Measurements from ENCODE around the gene PAAF1. TPM values are rescaled to one million over a fixed set of nuclear protein-coding genes. Genes with fewer than 3 reads are reported as not detected.
"Not testable (repeated sequence)": the region's sequence is repeated elsewhere in the genome, so short reads cannot be mapped to it uniquely, and the experiment has no call there.

PAAF1 gene
- polyA plus RNA-seq, 1 experiment, result 12.2 TPM

- TF ChIP-seq CTCF (IDR thresholded peaks at IDR 0.05; ENCODE audit: insufficient read depth, low read depth, low read length), result no peak
- peaks cover 3% of the 10 kb centered on the region for H3K36me3 ChIP-seq (ENCODE audit: control insufficient read depth, insufficient read depth, low read length)
- no peak overlapping the region for H3K4me3 ChIP-seq (ENCODE audit: low read depth, low read length)
- CTCF ChIA-PET, result no interaction called here
- no peak for DNase-seq (ENCODE audit: low read depth)
- POLR2A ChIA-PET, result no interaction called here
- H3K27me3 ChIP-seq (ENCODE audit: control insufficient read depth, insufficient read depth, low read length), result no peaks in the 10 kb centered on the region
These were observed 6.5 kb upstream of the PAAF1 start for GRCh38 chr11:73870261-73870660.

GRCh38 chr11:73872749-73873357, 3.9 kb upstream of the PAAF1 start:
- ChIA-PET CTCF (no interaction called here), POLR2A (interaction anchor here (0.7 kb wide), 1 partner anchor 74 kb away, joined by 3 read pairs; no protein-coding TSS in a partner anchor)
- Histone ChIP-seq H3K36me3 (ENCODE audit: control insufficient read depth, insufficient read depth, low read length) (peaks cover 3% of the 10 kb centered on the region), H3K4me3 (ENCODE audit: low read depth, low read length) (no peak overlapping the region), H3K27me3 (ENCODE audit: control insufficient read depth, insufficient read depth, low read length) (no peaks in the 10 kb centered on the region)
- DNase-seq (ENCODE audit: low read depth), result no peak
- no peak for TF ChIP-seq CTCF (IDR thresholded peaks at IDR 0.05; ENCODE audit: insufficient read depth, low read depth, low read length)

- Histone ChIP-seq H3K27me3 (ENCODE audit: control insufficient read depth, insufficient read depth, low read length) (no peaks in the 10 kb centered on the region), H3K36me3 (ENCODE audit: control insufficient read depth, insufficient read depth, low read length) (peaks cover 3% of the 10 kb centered on the region), H3K4me3 (ENCODE audit: low read depth, low read length) (peak overlapping the region; percentile 62; the same call in 1 of the 2 replicates)
- TF ChIP-seq CTCF (IDR thresholded peaks at IDR 0.05; ENCODE audit: insufficient read depth, low read depth, low read length), result no peak
- ChIA-PET POLR2A (no interaction called here), CTCF (no interaction called here)
- DNase-seq (ENCODE audit: low read depth), result no peak
These were observed 1.4 kb upstream of the PAAF1 start for GRCh38 chr11:73875380-73875779.

GRCh38 chr11:73875840-73876239, 959 bp upstream of the PAAF1 start:
- peak overlapping the region; percentile 62 for H3K4me3 ChIP-seq (ENCODE audit: low read depth, low read length)
- POLR2A ChIA-PET, result no interaction called here
- CTCF ChIA-PET, result no interaction called here
- no peaks in the 10 kb centered on the region for H3K27me3 ChIP-seq (ENCODE audit: control insufficient read depth, insufficient read depth, low read length)
- no peak for TF ChIP-seq CTCF (IDR thresholded peaks at IDR 0.05; ENCODE audit: insufficient read depth, low read depth, low read length)
- H3K36me3 ChIP-seq (ENCODE audit: control insufficient read depth, insufficient read depth, low read length), result peaks cover 3% of the 10 kb centered on the region
- DNase-seq (ENCODE audit: low read depth), result no peak

GRCh38 chr11:73878771-73879170, 2.0 kb downstream of the PAAF1 start:
- DNase-seq (ENCODE audit: low read depth), result no peak
- POLR2A ChIA-PET, result no interaction called here
- Histone ChIP-seq H3K4me3 (ENCODE audit: low read depth, low read length) (no peak overlapping the region), H3K27me3 (ENCODE audit: control insufficient read depth, insufficient read depth, low read length) (no peaks in the 10 kb centered on the region), H3K36me3 (ENCODE audit: control insufficient read depth, insufficient read depth, low read length) (no peaks in the 10 kb centered on the region)
- no peak for TF ChIP-seq CTCF (IDR thresholded peaks at IDR 0.05; ENCODE audit: insufficient read depth, low read depth, low read length)
- CTCF ChIA-PET, result no interaction called here

- CTCF ChIA-PET; DNase-seq (ENCODE audit: low read depth); POLR2A ChIA-PET; H3K36me3 ChIP-seq (ENCODE audit: control insufficient read depth, insufficient read depth, low read length); H3K27me3 ChIP-seq (ENCODE audit: control insufficient read depth, insufficient read depth, low read length); H3K4me3 ChIP-seq (ENCODE audit: low read depth, low read length): not testable (repeated sequence)
These were observed 3.6 kb downstream of the PAAF1 start for GRCh38 chr11:73880449-73880848.

Measured in BJ (cell line).